ENCODE results near the gene TMEM184B. TPM values are rescaled to one million over a fixed set of nuclear protein-coding genes. Genes with fewer than 3 reads are reported as not detected.
A peak's percentile ranks its signal among the peaks of the same experiment; 100 is the strongest.

The TMEM184B gene
- total and polyA plus RNA-seq, 2 experiments from 2014 or later, result 42.2 to 95.1 TPM

- TF ChIP-seq ZNF462 (CRISPR knock-in tag; IDR thresholded peaks at IDR 0.05) (no peak), EZH2 (IDR thresholded peaks at IDR 0.05; ENCODE audit: low read depth, unreplicated experiment) (no peak), STAT1 (IDR thresholded peaks at IDR 0.05; ENCODE audit: unreplicated experiment) (no peak), POLR2AphosphoS5 (IDR thresholded peaks at IDR 0.05; ENCODE audit: low read depth) (no peak)
These were observed 51.4 kb downstream of the TMEM184B start (continued) for GRCh38 chr22:38221407-38221806.

DNA sequence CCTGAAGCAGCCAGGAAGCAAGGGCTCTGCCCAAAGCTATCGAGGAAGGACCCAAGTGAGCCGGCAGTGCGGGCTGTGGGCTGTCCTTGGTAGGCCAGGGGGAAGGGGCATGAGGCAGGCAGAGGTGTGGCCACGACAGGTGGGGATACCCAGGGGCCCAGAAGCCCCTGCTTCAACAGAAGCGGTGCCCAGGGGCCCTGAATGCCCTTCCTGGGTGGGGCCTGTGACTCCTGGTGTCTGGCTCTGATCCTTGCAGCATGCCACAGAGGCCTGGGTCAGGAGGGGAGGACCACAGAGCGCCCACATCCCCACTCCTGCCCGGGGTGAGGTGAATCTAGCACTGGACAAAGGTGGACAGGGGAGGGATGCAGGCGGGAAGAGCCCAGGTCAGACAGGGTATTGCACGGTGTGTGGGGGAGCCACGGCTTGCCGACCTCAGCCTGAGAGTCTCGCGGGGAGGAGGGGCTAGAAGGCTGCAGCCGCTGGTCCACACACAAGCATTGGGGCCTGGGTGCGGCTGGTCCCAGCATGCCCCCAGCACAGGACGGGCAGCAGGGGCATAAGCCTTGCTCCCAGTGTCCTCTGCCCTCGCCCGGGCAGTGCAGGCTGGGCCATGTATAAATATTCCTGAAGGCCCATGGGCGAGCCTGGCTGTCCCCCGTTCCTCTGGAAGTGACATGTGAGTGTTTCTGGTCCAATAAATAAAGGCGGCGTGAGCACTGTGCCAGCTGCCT, 52.0 kb downstream of the TMEM184B start:
- Histone ChIP-seq H4K20me1 (replicated peaks; ENCODE audit: insufficient read depth) (no peaks in the 10 kb centered on the region), H3K27me3 (ENCODE audit: insufficient read depth) (no peaks in the 10 kb centered on the region), H3K79me2 (replicated peaks; ENCODE audit: insufficient read depth) (no peaks in the 10 kb centered on the region), H3K4me3 (no peak overlapping the region), H2AFZ (no peak overlapping the region), H3K9me2 (ENCODE audit: insufficient read depth) (no peaks in the 10 kb centered on the region), H3K4me1 (ENCODE audit: insufficient read depth) (peaks cover 18% of the 10 kb centered on the region), H3K27ac (ENCODE audit: low read depth) (peak overlapping the region; percentile 66; the same call in 1 of the 2 replicates), H3K36me3 (ENCODE audit: insufficient read depth) (no peaks in the 10 kb centered on the region), H3F3A (replicated peaks; ENCODE audit: low read depth) (0 out of 2 replicates have a peak, but pooled peaks cover 17% of the 10 kb centered on the region), H3K4me2 (no peak overlapping the region)
- DNase-seq (ENCODE audit: low spot score) (no peak), ATAC-seq (peak; percentile 2)
- Mint-ChIP-seq H3K27me3 (ENCODE audit: insufficient read depth, low read depth, poor library complexity) (peaks cover 22% of the 10 kb centered on the region), H3K27ac (peak overlapping the region; percentile 48), H3K4me3 (no peak overlapping the region), H3K9me3 (peaks cover 3% of the 10 kb centered on the region; the same call in 1 of the 3 replicates), H3K4me1 (peaks cover 28% of the 10 kb centered on the region), H3K36me3 (ENCODE audit: low read depth) (peaks cover 9% of the 10 kb centered on the region)
- no peak for TF ChIP-seq EZH2 (IDR thresholded peaks at IDR 0.05; ENCODE audit: low read depth, unreplicated experiment)
- no peak for TF ChIP-seq ZNF331 (CRISPR knock-in tag; IDR thresholded peaks at IDR 0.05; ENCODE audit: low read depth)
- TF ChIP-seq, protein P1, sequence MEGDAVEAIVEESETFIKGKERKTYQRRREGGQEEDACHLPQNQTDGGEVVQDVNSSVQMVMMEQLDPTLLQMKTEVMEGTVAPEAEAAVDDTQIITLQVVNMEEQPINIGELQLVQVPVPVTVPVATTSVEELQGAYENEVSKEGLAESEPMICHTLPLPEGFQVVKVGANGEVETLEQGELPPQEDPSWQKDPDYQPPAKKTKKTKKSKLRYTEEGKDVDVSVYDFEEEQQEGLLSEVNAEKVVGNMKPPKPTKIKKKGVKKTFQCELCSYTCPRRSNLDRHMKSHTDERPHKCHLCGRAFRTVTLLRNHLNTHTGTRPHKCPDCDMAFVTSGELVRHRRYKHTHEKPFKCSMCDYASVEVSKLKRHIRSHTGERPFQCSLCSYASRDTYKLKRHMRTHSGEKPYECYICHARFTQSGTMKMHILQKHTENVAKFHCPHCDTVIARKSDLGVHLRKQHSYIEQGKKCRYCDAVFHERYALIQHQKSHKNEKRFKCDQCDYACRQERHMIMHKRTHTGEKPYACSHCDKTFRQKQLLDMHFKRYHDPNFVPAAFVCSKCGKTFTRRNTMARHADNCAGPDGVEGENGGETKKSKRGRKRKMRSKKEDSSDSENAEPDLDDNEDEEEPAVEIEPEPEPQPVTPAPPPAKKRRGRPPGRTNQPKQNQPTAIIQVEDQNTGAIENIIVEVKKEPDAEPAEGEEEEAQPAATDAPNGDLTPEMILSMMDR (conservative IDR thresholded peaks at IDR 0.05; ENCODE audit: low read depth in 2 of 2), result no peak
- TF ChIP-seq NANOG (IDR thresholded peaks at IDR 0.05; ENCODE audit: borderline replicate concordance), result no peak
- no peak for TF ChIP-seq ETS1 (IDR thresholded peaks at IDR 0.05)

Measured in GM23338 (cell line).